SW480 (cell line): ENCODE measurements around the gene PLXDC1.

Experiments used
- DNase-seq: peaks from one replicate; pipeline ENCODE4 v3.0.0-alpha.2; 2016; ENCODE audit warnings: low spot score

Gene PLXDC1

GRCh38 chr17:39014044-39014794 is 137.2 kb downstream of the PLXDC1 start:
- no peak for DNase-seq
